ENCODE results near the gene PHOX2A. TPM values are rescaled to one million over a fixed set of nuclear protein-coding genes. Genes with fewer than 3 reads are reported as not detected.

PHOX2A gene
- total and polyA plus RNA-seq, 2 of the 13 experiments (the other 11 are each of a cell fraction or from before 2014, with no cell fraction given), result not detected

DNA sequence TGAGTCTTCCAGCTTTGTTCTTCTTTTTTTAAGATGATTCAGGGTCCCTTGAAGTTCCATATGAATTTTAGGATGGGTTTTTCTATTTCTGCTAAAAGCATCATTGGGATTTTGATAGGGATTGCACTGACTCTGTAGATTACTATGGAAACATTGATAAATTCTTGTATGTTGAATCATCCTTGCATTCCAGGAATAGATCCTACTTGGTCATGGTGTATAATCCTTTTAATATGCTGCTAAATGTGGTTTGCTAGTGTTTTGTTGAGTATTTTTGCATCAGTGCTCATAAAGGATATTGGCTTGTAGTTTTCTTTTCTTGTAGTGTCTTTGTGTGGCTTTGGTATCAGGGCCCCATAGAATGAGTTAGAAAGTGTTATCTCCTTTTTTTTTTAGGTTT, 34.9 kb upstream of the PHOX2A start:
- Histone ChIP-seq H3K9ac (ENCODE audit: insufficient read depth, low read depth, low read length) (no peak overlapping the region), H3K4me2 (ENCODE audit: low read depth, low read length) (no peak overlapping the region), H2AFZ (ENCODE audit: low read length) (no peak overlapping the region), H3K9me3 (ENCODE audit: low read length) (no peaks in the 10 kb centered on the region), H4K20me1 (ENCODE audit: insufficient read depth, low read length) (no peaks in the 10 kb centered on the region), H3K79me2 (ENCODE audit: insufficient read depth, low read length) (no peaks in the 10 kb centered on the region), H3K4me3 (replicated peaks in 1 of 3; ENCODE audit: insufficient read depth in 1 of 3, low read depth in 2 of 3, low read length in 3 of 3) (no peak overlapping the region), H3K36me3 (replicated peaks in 1 of 2; ENCODE audit: control insufficient read depth in 1 of 2, insufficient read depth in 2 of 2, low read length in 2 of 2) (no peaks in the 10 kb centered on the region), H3K27me3 (ENCODE audit: control insufficient read depth in 1 of 2, insufficient read depth in 2 of 2, low read length in 2 of 2) (no peaks in the 10 kb centered on the region; a peak in 1 of 5 replicates), H3K27ac (ENCODE audit: extremely low read length, insufficient read depth, low read length) (no peak overlapping the region), H3K4me1 (ENCODE audit: insufficient read depth, low read length) (no peaks in the 10 kb centered on the region)
- DNase-seq (ENCODE audit: low spot score) (no peak), FAIRE-seq (no peak), ATAC-seq (no peak)
- in situ Hi-C loops (cut with HindIII; ENCODE audit: extremely low pct_ligation_motif_present, low pct_unique_long_range_greater_than_20kb) (no loop called here), intact Hi-C loops (cut with micrococcal nuclease; ENCODE audit: unreplicated experiment) (no loop called here)
- POLR2A ChIA-PET, result no interaction called here
- no TSS peak for BruUV-seq (replicated peaks)
- no peak for TF ChIP-seq ZNF883 (CRISPR knock-in tag; IDR thresholded peaks at IDR 0.05; ENCODE audit: not compliant biosample characterization)
- no peak for TF ChIP-seq ZNF850 (CRISPR knock-in tag; conservative IDR thresholded peaks at IDR 0.05)
- TF ChIP-seq, protein P1, sequence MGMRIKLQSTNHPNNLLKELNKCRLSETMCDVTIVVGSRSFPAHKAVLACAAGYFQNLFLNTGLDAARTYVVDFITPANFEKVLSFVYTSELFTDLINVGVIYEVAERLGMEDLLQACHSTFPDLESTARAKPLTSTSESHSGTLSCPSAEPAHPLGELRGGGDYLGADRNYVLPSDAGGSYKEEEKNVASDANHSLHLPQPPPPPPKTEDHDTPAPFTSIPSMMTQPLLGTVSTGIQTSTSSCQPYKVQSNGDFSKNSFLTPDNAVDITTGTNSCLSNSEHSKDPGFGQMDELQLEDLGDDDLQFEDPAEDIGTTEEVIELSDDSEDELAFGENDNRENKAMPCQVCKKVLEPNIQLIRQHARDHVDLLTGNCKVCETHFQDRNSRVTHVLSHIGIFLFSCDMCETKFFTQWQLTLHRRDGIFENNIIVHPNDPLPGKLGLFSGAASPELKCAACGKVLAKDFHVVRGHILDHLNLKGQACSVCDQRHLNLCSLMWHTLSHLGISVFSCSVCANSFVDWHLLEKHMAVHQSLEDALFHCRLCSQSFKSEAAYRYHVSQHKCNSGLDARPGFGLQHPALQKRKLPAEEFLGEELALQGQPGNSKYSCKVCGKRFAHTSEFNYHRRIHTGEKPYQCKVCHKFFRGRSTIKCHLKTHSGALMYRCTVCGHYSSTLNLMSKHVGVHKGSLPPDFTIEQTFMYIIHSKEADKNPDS (CRISPR knock-in tag; IDR thresholded peaks at IDR 0.05), result no peak
- TF ChIP-seq, protein P2, sequence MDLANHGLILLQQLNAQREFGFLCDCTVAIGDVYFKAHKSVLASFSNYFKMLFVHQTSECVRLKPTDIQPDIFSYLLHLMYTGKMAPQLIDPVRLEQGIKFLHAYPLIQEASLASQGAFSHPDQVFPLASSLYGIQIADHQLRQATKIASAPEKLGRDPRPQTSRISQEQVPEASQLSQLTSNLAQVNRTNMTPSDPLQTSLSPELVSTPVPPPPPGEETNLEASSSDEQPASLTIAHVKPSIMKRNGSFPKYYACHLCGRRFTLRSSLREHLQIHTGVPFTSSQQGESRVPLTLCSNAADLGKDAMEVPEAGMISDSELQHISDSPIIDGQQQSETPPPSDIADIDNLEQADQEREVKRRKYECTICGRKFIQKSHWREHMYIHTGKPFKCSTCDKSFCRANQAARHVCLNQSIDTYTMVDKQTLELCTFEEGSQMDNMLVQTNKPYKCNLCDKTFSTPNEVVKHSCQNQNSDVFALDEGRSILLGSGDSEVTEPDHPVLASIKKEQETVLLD (CRISPR knock-in tag; IDR thresholded peaks at IDR 0.05; ENCODE audit: low read depth), result no peak
- TF ChIP-seq, protein P3, sequence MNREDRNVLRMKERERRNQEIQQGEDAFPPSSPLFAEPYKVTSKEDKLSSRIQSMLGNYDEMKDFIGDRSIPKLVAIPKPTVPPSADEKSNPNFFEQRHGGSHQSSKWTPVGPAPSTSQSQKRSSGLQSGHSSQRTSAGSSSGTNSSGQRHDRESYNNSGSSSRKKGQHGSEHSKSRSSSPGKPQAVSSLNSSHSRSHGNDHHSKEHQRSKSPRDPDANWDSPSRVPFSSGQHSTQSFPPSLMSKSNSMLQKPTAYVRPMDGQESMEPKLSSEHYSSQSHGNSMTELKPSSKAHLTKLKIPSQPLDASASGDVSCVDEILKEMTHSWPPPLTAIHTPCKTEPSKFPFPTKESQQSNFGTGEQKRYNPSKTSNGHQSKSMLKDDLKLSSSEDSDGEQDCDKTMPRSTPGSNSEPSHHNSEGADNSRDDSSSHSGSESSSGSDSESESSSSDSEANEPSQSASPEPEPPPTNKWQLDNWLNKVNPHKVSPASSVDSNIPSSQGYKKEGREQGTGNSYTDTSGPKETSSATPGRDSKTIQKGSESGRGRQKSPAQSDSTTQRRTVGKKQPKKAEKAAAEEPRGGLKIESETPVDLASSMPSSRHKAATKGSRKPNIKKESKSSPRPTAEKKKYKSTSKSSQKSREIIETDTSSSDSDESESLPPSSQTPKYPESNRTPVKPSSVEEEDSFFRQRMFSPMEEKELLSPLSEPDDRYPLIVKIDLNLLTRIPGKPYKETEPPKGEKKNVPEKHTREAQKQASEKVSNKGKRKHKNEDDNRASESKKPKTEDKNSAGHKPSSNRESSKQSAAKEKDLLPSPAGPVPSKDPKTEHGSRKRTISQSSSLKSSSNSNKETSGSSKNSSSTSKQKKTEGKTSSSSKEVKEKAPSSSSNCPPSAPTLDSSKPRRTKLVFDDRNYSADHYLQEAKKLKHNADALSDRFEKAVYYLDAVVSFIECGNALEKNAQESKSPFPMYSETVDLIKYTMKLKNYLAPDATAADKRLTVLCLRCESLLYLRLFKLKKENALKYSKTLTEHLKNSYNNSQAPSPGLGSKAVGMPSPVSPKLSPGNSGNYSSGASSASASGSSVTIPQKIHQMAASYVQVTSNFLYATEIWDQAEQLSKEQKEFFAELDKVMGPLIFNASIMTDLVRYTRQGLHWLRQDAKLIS (CRISPR knock-in tag; IDR thresholded peaks at IDR 0.05), result no peak
- no peak for TF ChIP-seq ZNF253 (CRISPR knock-in tag; IDR thresholded peaks at IDR 0.05; ENCODE audit: borderline replicate concordance)
- TF ChIP-seq NFYB (CRISPR knock-in tag; IDR thresholded peaks at IDR 0.05), result no peak
- no peak for TF ChIP-seq U2AF2 (IDR thresholded peaks at IDR 0.05; ENCODE audit: low read depth, low read length)
- TF ChIP-seq, protein P4, sequence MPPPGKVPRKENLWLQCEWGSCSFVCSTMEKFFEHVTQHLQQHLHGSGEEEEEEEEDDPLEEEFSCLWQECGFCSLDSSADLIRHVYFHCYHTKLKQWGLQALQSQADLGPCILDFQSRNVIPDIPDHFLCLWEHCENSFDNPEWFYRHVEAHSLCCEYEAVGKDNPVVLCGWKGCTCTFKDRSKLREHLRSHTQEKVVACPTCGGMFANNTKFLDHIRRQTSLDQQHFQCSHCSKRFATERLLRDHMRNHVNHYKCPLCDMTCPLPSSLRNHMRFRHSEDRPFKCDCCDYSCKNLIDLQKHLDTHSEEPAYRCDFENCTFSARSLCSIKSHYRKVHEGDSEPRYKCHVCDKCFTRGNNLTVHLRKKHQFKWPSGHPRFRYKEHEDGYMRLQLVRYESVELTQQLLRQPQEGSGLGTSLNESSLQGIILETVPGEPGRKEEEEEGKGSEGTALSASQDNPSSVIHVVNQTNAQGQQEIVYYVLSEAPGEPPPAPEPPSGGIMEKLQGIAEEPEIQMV (CRISPR knock-in tag; IDR thresholded peaks at IDR 0.05; ENCODE audit: low read depth), result no peak
- TF ChIP-seq, protein P5, sequence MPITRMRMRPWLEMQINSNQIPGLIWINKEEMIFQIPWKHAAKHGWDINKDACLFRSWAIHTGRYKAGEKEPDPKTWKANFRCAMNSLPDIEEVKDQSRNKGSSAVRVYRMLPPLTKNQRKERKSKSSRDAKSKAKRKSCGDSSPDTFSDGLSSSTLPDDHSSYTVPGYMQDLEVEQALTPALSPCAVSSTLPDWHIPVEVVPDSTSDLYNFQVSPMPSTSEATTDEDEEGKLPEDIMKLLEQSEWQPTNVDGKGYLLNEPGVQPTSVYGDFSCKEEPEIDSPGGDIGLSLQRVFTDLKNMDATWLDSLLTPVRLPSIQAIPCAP (CRISPR knock-in tag; IDR thresholded peaks at IDR 0.05; ENCODE audit: low read depth), result no peak
- TF ChIP-seq NFKBIZ (CRISPR knock-in tag; IDR thresholded peaks at IDR 0.05), result no peak
- TF ChIP-seq ZBTB38 (CRISPR knock-in tag; IDR thresholded peaks at IDR 0.05), result no peak
- CTCF ChIA-PET (ENCODE audit: low intra/inter-chr PET ratio, low total read pairs), result no interaction called here
